GM21390 (cell line): Measurements from ENCODE around the gene TCEAL2.
"Not testable (repeated sequence)": the region's sequence is repeated elsewhere in the genome, so short reads cannot be mapped to it uniquely, and the experiment has no call there.

Source experiments
- ATAC-seq: cut with Tn5 transposase; IDR thresholded peaks from one replicate; pipeline ENCODE4 v1.9.1; 2021; ENCODE audit not compliant: unreplicated experiment

The TCEAL2 gene

GRCh38 chrX:102125436-102125835, at the start of gene TCEAL2:
Gene TCEAL2, plus strand, starts transcription at chrX:102125679. Its CDS starts 1,152 bp downstream, at chrX:102126831.
- not testable (repeated sequence) for ATAC-seq

DNA sequence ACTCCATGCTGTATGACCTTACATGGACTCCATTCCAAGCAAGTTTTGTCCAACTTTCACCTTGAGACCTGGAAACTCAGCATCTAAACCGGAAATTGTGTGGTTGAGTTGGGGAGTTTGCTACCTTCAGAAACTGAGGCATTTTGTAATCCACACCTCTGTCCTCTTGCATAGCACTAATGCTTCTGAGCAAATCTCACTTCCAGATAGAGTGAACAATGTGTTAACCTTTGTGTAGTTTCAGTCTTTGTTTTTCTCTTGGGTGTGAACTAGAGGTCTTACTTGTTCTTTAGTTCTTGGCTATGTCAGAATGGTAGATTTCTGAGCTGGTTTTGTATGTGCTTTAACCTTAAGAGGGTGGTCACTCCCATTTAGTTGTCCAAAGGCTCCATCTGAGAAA, 48.1 kb upstream of the TCEAL2 start:
- no peak for ATAC-seq

DNA sequence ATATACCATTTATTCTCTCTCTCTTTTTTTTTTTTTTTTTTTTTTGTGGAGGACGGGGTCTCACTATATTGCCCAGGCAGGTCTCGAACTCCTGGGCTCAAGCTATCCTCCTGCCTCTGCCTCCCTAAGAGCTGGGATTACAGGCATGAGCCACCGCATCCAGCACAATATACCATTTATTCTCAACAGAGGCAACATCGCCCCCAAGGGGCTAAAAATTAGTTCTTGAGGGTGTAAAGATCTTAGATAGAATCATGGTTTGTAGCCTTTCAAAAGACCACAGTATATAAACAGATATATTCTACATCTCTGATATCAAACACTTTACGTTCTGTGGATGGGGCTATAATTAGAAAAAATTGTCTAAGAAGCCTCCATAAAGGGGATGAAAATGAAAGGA, 39.8 kb upstream of the TCEAL2 start:
- ATAC-seq: no peak

DNA sequence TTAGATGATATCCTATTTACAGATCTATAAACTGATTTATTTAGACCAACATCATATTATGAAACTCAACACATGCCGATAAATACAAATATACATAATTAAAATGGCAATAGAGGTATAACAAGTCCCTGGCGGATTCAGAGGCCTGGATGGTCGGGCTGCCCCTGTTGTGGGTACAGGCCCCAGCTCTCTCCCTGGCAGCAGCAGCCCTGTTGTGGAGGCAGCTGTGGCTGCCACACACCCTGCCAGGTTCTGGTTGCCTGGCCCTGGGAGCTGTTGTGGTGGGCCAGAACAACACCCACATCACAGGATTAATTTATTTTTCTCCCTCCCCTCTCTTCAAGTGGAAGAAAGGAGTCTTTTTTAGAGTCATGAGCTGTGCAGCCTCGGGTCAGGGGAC, 12.1 kb upstream of the TCEAL2 start:
- no peak for ATAC-seq

- no peak for ATAC-seq
Observed at GRCh38 chrX:102115748-102116147, 9.7 kb upstream of the TCEAL2 start.

DNA sequence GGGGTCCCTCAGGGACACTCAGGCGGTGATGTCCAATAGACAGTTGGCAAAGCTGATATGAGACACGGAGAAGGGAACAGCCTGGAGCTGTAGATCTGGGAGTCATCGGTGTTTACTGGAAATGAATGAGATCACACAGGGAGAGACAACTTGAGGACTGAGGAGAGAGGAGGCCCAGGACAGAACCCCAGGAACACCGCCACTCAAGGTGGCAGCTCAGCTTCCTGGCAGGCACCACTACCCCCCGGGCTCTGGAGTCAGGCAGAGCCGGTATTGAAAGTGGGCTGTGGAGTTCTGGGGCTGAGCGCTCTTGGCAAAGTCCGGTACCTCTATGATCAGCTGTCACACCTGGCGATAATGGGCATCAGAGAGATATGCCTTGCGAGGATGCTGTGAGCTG, 465 bp upstream of the TCEAL2 start:
- ATAC-seq: not testable (repeated sequence)

DNA sequence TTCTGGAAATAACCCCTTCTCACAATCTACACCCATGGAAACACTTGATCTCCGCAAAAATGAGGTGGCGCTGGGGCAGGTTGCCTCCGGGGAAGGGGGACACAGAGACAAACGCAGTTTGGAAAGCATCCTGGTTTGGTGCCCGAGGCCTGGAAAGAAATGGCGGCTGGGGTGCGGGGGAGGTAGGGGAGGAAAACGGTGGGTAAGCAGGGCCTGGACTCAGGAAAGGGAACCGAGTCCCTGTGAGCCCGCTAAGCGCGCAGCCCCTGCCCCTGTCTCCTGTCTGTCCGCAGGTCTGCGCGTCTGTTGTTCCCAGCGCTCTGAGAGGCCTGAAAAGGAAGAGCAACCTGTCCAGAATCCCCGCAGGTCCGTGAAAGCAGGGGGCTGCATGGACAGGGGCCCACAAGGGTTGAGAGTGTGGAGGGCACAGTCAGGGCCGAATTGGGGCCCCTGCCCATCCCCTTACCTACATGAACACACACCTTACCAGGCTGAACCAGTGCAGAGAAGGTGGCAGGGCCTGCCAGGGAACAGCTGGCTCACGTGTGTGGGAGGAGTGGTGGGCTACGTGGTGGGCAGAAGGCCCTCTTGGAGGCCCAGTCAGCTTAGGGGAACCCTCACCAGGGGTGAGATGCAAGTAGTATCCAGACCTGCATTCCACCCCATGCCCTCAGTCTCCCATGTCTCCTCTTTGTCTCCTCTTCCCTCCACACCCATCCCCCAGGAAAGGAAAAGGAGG, 770 bp downstream of the TCEAL2 start:
- not testable (repeated sequence) for ATAC-seq

- no peak for ATAC-seq
Observed at GRCh38 chrX:102126863-102127262, 1.4 kb downstream of the TCEAL2 start.

DNA sequence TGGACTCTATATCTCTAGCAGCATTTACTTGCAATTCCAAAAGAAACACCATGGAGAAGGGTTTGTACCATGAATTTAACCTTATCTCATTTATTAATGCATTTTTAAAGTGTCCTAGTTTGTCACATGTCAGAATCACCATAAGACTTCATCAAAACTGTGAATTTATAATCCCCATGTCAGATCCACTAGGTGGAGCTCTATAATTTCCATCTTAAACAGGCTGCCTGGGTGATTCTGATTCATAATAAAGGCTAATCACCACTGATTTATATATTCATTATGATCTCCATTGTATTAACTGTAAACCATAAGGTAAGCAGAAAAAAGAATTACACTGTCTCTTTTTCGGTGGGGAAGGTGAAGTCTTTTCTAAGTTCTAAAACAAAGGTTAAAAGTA, 4.0 kb downstream of the TCEAL2 start:
- ATAC-seq: no peak

GRCh38 chrX:102138064-102138463, 12.6 kb downstream of the TCEAL2 start:
- no peak for ATAC-seq

- not testable (repeated sequence) for ATAC-seq
Observed at GRCh38 chrX:102140876-102141275, 15.4 kb downstream of the TCEAL2 start.

- ATAC-seq: not testable (repeated sequence)
Observed at GRCh38 chrX:102141631-102142030, 16.2 kb downstream of the TCEAL2 start.

DNA sequence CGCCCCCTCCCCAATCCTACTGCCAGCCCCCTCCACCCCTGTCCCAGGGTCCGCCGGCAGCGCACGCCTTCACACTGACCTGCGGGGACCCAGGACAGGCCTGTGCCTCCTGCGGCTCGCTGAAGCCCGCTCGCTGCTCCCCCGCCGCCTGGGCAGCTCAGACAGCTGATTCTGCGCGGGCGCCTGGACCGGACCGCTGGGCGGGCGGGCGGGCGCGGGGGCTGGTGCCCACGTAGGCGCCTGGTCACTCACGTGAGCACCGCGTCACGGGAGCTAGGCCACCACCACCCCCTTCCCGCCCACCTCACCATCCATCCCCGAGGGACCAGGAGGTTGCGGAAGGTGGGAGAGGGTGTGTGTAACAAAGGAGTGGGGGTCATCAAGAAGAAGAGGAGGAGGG, 16.8 kb downstream of the TCEAL2 start, which contains the start of gene TCEAL6:
Gene TCEAL6, minus strand, starts transcription at position 208 of the 400 bp plus-strand sequence.
- ATAC-seq: not testable (repeated sequence)

DNA sequence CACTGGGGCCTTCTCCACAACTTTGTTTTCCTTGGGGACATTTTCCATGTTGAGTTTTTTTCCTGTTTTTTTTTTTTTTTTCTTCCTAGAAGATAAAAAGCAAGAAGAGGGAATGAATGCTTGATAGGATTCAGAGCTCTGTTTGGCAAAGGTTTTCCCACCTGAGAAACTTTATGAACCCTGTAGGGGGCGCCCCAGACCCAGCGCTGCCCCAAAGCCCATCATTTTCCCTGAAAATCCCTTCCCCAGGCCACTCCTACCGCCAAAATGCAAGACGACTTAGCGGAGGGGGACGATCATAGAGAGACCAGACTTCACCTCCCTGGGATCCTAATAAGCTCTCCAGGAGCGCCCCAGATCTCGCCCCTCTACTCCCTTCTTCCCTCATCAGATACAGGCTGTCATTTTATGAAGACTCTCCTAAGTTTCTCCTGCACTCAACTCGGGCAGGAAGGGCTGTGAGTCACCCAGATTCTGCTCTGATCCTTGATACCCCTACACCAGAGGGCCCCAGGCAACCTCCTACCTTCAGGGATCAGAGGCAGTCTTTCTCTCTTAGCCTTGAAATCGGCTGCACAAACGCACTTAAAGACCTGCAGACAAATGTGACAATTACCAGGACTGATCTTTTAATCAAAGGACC, 28.9 kb downstream of the TCEAL2 start:
- no peak for ATAC-seq

DNA sequence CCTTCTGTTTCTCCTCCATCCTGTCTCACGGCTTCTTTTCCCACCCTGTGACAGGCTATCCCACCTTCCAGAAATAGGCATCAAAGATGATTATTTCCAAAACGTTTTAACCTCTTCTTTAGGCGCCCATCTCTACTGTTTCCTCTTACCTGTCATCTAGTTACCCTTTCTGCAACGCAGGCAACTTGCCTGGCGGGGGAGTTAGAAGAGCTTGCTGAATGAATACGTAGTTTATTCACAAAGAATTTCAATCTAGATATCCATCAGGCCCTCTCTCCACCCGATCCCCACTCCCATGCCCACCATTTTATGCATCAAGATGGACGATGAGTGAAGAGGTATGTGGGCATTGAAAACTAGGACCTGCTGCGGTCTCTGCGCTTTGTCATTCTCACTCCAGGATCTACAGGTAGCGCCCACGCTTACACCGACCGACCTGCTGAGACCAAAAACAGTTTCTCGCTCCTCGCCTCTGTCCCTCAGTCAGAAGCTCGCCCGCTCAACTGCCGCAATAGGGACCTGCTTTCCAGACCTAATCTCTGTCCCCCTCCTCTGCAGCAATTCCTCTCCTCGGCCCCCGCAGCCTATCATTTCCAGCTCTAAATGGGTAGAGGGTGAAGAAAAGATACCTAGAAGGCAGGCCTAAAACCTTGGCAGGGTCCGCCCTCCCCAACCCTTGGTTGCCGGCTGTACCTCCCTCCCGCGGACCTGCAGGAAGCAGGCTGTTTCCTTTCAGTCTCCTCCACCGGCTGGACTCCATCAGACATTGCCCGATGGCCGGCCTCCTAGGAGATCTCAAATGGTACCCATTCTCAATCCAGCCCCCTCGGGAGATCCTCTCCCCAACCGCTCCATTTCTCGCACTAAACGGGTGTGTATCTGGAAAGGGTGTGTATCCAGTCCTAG, 29.7 kb downstream of the TCEAL2 start:
- peak; percentile 32 for ATAC-seq

DNA sequence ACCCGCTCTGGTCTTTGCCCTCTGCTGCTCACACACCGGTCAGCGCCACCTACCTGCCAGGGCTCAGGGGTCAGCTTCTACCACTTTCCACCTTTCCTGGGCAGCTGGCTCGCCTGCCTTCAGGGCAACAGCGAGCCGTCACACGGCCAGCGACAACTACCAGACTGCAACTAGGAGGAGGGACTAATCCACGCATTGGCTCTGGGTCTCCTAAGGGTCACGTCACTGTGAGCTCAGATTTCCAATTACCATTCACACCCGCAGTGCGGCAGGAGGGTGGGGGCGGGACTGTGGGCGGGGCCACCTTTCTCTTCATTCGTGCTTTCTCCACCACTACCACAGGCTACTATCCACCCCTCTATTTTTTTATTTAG, 30.3 kb downstream of the TCEAL2 start, which contains the start of gene BEX5:
Gene BEX5, minus strand, starts transcription at position 172 of the 374 bp plus-strand sequence. CDS start 1,712 bp downstream, outside the sequence.
- peak; percentile 98 for ATAC-seq
